Activated CD8-positive, alpha-beta memory T cell treated with anti-CD3 and anti-CD28 coated beads, Interleukin-2, amount 50 U/mL, for 48 hours (primary cell): ENCODE data around the gene ARL6IP6.
"Not testable (repeated sequence)": the region's sequence is repeated elsewhere in the genome, so short reads cannot be mapped to it uniquely, and the experiment has no call there.

ENCODE experiments used
- DNase-seq: peaks from one replicate; pipeline ENCODE4 v3.0.0-alpha.2; 2020

ARL6IP6 gene

DNA sequence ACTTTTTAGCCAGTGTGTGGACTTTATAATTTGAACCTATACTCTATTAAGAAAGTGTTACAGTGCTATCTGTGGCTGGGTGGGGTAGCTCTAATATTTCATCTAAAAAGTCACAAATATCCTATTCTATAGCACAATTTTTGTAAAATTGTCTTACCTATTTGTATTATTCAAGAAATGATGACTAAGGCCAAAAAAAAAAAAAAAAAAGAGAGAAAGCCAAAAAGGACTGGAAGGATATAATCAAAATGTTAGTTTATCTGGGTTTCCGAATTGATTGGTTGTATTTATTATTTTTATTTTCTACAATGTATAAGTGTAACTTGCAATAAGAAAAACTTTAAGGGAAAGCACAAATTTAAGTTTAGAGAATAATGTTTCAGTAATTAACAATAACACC is 5.5 kb downstream of the ARL6IP6 start:
- DNase-seq, result no peak

DNA sequence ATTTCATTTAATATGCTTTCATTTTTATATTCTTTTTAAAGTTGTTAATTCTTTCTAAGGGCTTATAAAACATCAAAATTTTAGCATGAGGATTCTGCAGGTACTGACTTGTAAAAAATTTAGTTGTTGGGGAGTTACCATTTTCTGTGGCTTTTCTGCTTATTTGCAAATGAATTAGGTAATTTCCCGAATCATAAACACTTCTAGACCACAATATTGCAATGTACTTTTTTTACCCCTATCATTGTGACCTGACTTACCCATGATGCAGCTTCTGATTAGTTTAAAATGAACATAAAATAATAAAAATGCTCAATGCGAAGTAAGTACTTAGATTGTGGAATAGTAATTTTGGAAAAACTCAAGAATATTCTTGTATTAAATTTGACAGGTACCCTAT is 11.4 kb downstream of the ARL6IP6 start:
- no peak for DNase-seq

DNA sequence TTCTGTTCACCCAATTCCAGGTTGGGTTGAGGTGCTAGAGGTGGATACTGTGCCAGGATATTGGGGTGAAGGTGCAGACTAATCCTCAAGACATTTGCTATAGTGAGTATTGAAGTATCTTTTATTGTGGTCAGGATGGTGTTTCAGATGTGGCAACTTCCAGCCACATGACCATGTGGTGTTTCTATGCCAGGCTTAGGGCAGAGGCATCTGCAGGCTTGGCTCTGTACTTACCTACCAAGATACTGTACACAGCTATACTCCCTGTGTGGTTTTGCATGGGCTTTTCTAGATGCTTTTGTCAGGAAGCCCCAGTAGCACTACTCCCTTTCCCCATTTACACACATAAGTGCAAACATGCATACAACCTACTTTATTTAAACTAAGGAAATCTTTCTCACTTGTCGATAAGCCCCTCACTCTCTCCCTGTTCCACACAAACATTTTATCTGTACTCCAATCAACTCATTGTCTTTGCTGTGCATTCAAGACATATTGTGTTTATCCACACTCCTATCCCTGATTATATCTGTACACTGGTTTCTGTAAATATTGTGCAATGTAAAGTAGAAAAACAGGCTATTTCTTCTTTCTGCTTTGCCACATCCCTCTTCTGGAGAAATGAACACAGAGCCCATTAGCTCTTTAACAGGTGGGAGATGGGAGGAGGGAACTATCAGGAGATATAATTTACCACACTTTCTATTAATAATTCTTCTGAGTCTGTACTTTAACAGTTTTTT is 12.3 kb downstream of the ARL6IP6 start:
- no peak for DNase-seq

DNA sequence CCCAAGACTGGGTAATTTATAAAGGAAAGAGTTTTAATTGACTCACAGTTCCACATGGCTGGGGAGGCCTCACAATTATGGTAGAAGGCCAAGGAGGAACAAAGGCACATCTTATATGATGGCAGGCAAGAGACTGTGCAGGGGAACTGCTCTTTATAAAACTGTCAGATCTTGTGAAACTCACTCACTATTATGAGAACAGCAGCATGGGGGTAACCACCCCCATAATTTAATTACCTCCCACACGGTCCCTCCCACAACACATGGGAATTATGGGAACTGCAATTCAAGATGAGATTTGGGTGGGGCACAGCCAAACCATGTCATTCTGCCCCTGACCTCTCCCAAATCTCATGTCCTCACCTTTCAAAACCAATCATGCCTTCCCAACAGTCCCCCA is 19.1 kb downstream of the ARL6IP6 start:
- DNase-seq, result not testable (repeated sequence)

GRCh38 chr2:152738438-152738837 is 20.0 kb downstream of the ARL6IP6 start:
- no peak for DNase-seq

GRCh38 chr2:152739705-152740104 is 21.3 kb downstream of the ARL6IP6 start:
- DNase-seq, result not testable (repeated sequence)

- DNase-seq, result no peak
These were observed 22.4 kb downstream of the ARL6IP6 start for GRCh38 chr2:152740743-152741328.

- DNase-seq, result no peak
These were observed 24.6 kb downstream of the ARL6IP6 start for GRCh38 chr2:152743002-152743401.

- not testable (repeated sequence) for DNase-seq
These were observed 29.3 kb downstream of the ARL6IP6 start for GRCh38 chr2:152747751-152748150.

DNA sequence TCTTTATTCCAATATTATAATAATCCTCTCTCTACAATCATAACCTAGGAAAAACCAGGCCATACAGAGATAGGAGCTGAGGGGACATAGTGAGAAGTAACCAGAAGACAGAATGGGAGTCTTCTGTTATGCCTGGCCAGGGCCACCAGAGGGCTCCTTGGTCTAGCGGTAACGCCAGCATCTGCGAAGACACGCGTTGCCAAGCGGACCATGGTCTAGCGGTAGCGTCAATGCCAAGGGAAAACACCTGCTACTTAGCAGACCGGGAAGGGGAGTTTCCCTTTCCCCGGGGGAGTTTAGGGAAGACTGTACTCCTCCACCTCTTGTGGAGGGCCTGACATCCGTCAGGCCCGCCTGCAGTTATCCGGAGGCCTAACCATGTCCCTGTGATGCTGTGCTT is 36.6 kb downstream of the ARL6IP6 start:
- DNase-seq, result no peak

GRCh38 chr2:152759290-152760072 is 41.1 kb downstream of the ARL6IP6 start:
- no peak for DNase-seq

GRCh38 chr2:152761214-152761613 is 42.8 kb downstream of the ARL6IP6 start:
- no peak for DNase-seq

DNA sequence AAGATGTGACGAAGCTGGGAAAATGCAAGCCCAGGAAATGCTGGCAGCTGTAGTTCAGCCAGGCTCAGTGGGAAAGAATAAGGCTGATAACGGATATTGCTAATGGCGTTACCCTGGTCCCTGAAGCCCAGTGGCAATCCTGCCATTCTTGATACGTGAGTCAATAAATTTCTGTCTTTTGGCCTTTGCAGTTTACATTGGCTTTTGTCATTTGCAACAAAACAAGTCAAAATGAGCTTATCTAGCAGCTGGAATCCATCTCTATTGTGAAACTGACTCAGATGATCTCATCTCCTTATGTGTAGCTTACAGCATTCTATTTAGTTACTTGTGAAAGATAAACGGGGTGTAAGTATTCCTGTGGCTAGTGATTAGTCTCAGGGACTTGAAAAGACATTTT is 43.8 kb downstream of the ARL6IP6 start:
- DNase-seq, result no peak

DNA sequence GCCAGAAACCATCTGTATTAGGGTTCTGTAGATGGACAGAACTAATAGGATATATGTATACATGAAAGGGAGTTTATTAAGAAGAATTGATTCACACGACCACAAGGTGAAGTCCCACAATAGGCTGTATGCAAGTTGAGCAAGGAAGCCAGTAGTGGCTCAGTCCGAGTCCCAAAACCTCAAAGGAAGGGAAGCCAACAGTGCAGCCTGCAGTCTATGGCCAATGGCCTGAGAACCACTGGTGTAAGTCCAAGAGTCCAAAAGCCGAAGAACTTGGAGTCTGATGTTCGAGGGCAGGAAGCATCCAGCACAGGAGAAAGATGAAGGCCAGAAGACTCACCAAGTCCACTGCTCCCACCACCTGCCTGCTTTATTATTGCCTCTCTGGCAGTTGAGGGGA is 44.8 kb downstream of the ARL6IP6 start:
- DNase-seq, result not testable (repeated sequence)

- DNase-seq, result no peak
These were observed 45.2 kb downstream of the ARL6IP6 start for GRCh38 chr2:152763651-152764050.

GRCh38 chr2:152766928-152767327 is 48.5 kb downstream of the ARL6IP6 start:
- no peak for DNase-seq

DNA sequence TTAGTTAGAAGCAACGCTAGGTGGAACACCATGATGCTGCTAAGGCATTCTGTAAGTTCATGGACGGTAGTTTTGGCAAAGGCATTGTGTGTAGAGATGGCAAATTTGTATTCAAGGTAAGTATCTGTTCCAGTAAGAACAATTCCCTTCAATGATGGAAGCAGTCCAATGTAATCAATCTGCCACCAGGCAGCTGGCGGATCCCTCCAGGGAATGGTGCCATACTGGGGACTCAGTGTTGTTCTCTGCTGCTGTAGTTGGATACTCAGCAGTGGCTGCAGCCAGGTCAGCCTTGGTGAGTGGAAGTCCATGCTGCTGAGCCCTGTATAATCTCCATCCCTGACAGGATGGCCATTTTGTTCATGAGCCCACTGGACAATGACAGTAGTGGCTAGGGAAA is 62.8 kb downstream of the ARL6IP6 start:
- no peak for DNase-seq

GRCh38 chr2:152782171-152782570 is 63.8 kb downstream of the ARL6IP6 start:
- no peak for DNase-seq

- no peak for DNase-seq
These were observed 72.5 kb downstream of the ARL6IP6 start for GRCh38 chr2:152790883-152791282.

- DNase-seq, result no peak
These were observed 73.6 kb downstream of the ARL6IP6 start for GRCh38 chr2:152791979-152792378.

- DNase-seq, result no peak
These were observed 74.6 kb downstream of the ARL6IP6 start for GRCh38 chr2:152792974-152793373.

DNA sequence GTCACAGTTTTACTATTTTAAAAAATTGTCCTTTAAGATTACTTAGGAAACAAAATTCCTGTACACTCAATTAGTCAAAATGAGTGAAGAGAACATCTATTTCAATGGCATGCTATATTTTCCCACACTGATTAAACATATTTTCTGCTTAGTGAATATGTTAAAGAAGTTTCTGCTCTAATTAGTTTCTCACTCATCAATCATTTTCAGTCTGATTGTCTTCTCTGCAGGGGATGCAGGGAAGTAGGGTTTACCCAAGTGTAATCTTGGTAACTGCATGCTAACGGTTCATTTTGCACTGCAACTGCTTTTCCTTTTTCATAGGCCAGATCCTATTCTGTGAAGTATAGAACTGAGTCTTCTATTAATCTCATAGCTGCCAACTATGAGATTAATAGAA is 78.5 kb downstream of the ARL6IP6 start:
- no peak for DNase-seq

GRCh38 chr2:152804687-152805408 is 86.4 kb downstream of the ARL6IP6 start:
- no peak for DNase-seq
